Measurements from ENCODE around the gene WSCD1.

The WSCD1 gene

DNA sequence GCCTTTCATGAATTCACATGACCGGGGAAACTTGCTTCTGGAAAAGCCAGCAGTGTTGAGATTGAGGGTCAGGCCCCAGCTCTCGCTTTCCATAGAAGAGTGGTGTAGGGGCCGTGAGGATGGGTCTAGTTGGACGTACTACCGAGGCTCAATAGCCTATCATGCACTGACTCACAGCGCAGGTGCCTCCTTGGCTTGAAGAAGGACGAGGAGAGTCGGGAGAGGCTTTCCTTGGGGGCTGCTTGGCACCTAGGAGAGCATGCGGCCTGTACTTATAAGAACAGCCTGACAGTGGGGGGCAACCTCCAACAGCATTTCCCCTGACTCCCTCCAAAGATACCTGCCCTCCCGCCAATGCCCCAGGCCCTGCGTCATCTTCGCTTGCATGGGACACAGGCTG lies 37.6 kb downstream of the WSCD1 start:
- no peak for DNase-seq (ENCODE audit: low read depth, low spot score)

DNA sequence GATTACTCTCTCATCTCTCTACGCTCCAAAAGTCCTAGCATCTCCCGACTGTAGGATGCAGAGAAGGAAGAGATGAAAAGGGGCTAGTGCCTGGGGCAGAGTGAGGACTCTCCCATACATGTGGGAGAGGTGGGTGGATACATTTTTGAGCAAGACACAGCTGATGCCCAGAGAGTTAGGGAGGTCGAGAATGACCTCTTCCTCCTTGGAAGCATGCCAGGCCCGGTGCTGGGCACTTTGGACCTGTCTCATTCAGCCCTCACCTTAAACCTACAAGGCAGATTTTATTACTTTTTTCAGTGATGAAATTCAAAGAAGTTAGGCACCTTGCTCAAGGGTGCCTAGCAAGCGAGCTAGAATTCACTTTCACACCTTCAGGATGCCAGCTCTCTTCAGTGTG lies 38.2 kb downstream of the WSCD1 start:
- no peak for DNase-seq (ENCODE audit: low read depth, low spot score)

DNA sequence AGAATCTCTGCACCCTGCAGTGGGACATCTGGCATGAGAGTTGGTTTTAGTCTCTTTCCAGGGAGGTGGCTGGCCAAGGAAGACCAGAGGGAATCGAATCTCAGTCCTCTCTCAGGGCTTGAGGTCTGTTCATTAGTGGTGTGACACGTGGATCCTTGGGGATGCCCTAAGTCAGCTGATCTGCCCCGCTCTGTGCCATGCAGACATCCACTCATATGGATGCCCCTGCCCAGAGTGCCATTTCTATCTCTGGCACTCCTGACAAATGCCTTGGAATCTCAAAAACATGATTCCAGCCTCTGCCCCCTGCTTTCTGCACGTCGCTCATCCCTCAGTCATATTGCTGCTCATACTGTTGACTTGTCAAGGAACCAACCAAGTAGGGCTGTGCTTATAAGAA lies 38.8 kb downstream of the WSCD1 start:
- DNase-seq (ENCODE audit: low read depth, low spot score), result no peak

DNA sequence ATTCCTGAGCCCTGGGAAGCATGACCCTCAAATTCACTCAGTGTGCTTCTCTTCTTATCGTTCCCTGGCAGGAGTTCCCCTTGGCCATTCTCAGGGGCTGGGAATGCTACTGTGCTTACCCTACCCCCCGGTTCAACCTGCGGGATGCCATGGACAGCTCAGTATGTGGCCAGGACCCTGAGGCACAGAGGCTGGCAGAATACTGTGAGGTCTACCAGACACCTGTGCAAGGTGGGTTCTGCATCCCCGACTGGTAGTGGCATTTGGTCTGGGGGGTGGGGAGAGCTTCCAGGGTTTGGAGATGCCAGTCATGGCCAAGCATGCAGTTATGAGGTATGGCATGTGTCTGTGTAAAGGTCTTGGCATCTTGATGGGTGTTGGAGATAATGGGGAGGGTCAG lies 39.4 kb downstream of the WSCD1 start:
- DNase-seq (ENCODE audit: low read depth, low spot score), result no peak

DNA sequence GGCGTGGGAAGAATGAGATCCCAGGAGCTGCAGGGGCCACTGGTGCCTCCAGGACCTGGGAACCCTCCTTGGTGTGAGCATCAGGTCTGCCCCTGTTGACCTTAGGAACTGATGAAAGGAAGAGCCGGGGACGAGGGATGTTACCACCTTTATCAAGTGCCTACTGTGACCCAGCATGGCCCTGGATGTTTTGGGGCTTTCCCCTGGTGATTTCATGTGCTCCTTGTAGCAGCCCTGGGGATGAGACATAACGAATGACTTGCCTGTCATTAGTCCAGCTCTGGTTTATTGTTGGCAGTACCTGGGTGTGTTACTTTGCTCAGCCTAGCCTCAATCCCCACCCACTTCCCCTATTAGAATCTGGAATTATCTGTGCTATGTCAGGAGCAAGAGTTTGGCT lies 39.9 kb downstream of the WSCD1 start:
- no peak for DNase-seq (ENCODE audit: low read depth, low spot score)

DNA sequence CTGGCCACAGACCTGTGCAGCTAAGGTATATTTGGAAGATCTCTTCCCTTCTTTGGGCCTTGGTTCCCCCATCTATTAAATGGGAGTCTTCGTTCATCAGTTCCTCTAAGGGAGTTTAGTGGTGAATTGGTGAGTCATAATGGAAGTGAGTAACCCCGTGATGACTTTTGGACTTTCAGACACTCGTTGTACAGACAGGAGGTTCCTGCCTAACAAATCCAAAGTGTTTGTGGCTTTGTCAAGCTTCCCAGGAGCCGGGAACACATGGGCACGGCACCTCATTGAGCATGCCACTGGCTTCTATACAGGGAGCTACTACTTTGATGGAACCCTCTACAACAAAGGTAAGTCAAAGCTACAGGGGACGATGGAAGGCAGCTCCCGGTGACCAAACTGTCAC lies 40.4 kb downstream of the WSCD1 start:
- no peak for DNase-seq (ENCODE audit: low read depth, low spot score)

DNA sequence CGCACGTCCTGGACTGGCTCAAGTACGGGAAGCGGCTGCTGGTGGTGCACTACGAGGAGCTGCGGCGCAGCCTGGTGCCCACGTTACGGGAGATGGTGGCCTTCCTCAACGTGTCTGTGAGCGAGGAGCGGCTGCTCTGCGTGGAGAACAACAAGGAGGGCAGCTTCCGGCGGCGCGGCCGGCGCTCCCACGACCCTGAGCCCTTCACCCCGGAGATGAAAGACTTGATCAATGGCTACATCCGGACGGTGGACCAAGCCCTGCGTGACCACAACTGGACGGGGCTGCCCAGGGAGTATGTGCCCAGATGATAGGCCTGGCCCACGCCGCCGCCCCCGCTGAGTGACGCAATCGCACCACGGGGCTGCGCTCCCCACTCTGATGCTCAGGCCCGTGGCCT lies 50.2 kb downstream of the WSCD1 start:
- no peak for DNase-seq (ENCODE audit: low read depth, low spot score)

DNA sequence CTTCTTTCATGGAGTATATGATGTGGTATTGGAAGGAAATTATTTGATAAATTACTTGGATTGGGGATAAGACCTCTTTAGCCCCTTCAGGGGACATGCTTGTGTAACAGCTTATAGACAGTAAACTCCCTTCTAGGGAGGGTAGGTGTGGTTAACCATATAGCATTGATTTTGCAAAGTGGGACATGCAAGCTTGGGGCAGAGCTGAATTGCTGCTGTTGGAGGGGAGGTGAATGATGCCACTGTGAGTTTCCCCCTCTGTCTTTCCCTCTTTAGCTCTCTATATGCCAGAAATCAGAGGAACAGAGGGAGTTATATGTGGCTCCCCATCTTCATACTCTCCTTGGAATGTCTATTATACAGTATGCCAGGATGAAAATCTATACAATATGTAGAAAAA lies 54.7 kb downstream of the WSCD1 start:
- no peak for DNase-seq (ENCODE audit: low read depth, low spot score)

DNA sequence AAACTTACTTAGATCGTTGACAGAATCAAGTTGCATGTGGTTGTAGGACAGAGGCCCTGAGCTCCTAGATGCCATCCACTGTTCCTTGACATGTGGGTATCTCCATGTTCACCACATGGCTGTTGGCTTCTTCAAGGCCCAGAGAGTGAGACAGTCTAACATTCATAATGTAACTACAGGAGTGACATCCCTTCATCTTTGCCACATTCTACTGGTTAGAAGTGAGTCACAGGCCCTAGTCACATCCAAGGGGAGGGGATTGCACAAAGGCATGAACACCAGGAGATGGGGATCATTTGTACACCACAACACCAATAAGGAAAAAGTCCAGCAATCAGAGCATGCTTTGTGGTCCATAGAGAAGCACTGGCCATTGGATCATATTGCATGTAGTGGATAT lies 56.6 kb downstream of the WSCD1 start:
- no peak for DNase-seq (ENCODE audit: low read depth, low spot score)

DNA sequence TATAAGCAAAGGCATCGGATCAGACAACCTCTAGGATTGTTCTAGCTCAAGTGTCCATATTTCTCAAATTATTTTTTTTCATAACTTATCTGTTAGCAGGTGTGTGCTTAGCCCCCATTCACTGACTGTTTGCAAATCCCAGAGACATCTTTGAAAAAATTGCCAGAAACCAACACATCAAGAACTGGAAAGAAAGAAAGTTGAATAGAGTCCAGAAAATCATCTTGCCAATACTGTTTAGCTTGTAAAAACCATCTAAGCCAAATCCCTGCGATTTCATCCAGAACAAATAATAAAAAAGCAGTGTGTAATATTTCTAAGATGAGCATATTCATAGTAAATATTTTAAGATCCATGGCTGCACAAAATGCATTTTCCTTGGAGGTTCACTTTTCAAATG lies 64.5 kb downstream of the WSCD1 start:
- DNase-seq (ENCODE audit: low read depth, low spot score), result no peak

DNA sequence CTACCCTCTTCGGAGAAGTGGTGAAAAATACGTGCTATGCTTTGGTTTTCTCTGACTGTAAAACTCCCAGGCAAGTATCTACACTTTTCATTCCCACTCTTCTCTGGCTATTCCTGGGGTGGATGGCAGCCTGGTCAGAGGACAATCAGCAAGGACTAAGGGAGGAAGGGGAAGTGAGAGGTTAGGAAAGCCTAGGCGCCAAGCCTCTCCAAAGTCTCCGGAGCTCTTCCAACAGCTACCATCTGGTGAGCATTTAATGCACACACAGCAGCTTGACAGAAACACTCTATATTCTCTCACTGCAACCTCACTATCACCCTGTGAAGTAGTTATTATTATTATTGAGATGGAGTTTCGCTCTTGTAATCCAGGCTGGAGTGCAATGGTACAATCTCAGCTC lies 65.1 kb downstream of the WSCD1 start:
- no peak for DNase-seq (ENCODE audit: low read depth, low spot score)

DNA sequence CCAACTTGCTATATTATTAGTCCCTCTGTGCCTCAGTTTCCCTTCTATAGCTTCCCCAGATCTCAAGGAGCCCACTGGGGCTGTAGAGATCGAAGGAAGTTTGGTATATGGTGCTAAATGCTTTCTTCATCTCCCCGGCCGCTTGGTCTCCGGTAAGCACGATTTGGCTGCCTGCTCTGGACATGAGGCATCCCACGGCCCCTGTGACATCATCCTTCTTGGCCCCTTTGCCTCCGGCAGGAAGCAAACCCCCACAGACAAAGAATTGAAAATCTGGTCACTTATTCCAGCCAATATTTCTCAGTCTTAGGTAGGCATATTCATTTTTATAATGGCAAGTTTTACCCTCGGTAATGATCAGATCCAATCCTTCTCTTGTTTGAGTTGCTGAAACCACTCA lies 65.8 kb downstream of the WSCD1 start:
- no peak for DNase-seq (ENCODE audit: low read depth, low spot score)

DNA sequence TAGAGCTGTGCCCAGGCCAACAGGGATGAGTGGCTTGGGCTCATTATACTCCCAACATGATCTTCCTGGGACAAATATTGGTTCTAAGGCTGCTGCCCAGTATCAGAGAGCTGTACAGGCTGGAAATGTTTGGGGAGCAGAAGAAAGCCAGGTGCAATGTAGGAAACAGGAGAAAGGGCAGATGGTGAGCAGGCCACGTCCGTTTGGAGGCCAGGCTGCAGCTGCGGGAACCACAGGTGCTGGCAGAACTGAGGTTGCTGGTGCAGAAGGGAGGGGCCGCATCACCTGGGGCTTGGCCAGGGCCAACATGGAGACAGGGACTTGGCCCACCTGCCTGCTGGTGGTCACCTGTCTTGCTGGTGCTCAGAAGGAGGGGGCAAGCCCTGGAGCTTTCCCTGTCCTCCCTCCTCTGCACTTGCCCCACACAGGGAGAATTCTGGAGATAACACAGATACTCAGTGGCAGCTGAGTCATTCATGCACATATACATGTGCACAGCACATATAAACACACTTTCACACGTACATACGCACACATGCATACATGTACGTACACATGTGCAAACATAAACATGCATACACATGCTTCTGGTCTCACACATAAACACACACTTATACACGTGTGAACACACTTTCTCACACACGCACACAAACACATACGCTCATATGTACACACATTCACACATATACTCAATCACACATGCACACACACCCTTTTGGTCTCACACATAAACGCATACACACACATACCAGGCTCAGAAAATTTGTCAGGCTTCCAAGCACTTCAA lies 67.7 kb downstream of the WSCD1 start:
- DNase-seq (ENCODE audit: low read depth, low spot score), result no peak

DNA sequence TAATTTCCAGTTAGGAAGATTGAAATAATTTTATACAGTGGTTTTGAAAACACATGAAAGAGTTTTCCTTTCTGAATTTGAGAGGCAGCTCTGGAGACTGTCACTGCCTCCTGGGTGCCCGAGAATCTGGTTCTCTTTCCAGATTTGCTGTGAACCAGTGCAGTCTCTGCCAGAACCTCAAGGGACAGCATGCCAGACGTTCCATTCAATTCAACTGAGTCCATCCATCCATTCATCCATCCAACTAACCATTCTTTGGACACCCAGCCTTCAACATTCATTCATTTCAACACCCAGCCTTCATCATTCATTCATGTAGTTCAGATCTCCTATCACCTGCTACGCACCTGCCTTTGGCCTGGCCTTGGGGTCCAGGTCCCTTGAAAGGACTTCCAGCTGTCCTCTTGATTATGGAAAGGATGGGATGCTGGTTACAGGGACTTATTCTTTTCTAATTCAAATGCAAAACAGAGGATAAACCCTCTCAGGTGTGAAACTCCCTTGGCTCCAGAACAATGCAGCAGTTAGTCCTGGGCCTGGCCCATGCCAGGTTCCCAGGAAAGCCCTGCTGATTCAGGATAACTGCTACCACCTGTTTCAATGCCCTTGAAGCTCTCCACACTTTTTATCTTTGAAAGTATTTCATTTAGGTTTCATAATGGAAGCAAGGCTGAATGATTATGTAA lies 68.7 kb downstream of the WSCD1 start:
- no peak for DNase-seq (ENCODE audit: low read depth, low spot score)

DNA sequence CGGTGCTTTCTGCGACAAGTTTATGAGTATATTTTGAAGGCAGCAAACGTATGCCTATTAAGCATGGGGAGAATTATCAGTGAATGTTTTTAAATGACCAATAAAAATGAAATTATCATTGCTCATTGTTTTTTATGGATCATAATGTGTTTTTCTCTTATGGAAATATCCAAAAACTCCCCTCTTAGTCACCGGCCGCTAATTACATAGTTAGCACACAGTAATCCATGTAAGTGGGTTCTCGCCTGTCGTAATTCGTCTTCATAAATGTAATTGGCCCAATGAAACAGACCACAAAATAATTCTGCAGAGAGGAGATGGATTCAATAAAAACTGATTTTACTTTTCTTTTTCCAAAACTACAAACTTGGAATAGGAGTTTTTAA lies 69.3 kb downstream of the WSCD1 start:
- no peak for DNase-seq (ENCODE audit: low read depth, low spot score)

DNA sequence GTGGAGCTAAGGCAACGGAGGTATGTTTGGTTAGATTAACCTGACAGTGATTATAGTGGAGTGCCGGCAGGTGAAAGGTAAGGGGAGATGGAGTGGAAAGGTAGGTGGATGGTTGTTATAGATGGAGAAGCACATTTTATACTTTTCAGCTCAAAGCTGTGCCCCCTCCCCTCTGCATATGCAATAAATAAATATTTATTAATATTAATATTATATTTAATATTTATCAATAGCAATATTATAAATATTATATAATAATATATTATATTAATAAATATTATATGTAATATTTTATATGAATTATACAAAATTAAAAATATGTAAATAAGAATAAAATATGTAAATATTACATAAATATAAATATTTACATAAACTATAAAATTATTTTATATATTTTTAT lies 70.0 kb downstream of the WSCD1 start:
- no peak for DNase-seq (ENCODE audit: low read depth, low spot score)

DNA sequence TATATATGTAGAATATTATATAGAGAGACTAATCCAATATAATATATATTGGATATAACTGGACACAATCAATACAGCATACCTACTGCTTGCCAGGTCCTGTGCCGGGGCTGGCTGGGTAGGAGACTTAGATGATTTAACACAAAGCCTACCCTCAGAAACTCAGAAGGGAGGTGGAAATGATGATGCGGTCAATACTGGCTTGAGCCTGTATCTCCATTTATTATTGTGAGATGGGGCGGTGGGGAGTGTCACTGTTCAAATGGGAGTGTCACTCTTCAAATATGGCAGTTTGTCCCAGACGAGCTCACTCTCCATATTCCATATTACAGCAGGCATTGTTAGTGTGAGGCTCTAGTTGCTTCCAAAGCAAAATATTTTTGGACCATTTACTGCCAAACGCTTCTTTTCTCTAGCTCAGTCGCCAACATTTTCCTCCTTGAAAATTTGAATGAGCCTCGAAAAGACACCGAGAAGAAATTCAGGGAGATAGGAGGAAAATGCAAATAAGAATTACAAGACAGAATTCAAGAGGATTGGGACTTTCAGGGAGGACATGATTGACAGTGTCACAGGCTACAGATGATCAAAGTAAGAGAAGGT lies 70.7 kb downstream of the WSCD1 start:
- no peak for DNase-seq (ENCODE audit: low read depth, low spot score)

DNA sequence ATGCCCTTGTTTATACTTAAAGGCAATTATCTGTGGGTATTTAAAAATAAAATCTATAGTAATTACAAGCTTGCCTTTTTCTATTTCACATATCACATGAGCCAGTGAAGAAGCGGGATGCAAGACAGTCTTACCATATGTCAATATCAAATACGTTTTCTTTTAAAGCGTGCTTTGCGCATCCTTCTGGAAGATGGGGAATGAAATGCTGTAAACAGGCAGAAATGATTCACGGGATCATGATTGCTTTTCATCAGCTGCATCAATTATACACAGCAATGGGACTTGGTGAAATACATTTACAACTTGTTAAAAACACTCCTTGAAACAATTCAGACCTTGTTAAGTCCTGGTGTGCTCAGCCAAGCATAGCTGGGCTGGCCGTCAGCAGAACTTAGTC lies 72.5 kb downstream of the WSCD1 start:
- DNase-seq (ENCODE audit: low read depth, low spot score), result no peak

DNA sequence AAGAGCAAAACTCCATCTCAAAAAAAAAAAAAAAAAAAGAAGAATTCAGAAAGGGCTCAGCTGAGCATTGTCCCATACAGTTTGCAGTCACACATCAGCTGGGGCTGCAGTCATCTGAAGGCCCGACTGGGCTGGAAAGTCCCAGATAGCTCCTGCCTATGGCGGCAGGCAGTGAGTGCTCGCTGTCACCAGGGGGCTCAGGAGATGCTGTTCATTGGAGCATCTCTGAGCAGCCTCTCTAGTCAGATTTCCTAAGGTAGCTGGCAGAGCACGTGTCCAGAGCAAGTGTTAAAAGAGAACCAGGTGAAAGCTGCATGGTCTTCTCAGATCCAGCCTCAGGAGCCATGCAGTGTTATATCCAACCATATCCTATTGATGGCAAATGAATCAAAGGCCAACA lies 75.8 kb downstream of the WSCD1 start:
- DNase-seq (ENCODE audit: low read depth, low spot score), result no peak

DNA sequence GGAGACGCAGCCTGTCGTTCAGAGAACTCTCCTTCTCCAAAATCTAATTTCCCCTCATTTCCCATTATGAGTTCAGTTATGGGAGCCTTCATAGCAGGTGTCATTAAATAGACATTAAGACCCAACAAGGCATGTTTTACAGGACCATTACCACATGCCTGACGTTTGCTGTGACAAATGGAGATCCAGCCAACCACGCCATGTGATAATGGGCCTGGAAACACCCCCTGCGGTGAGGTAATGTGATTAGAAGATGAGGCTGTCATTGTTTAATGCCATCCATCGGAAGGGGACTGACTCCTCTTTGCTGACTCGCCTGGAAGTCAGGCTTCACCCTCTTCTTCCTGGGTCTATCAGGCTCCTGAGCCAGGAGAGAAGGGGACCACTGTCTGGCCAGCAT lies 76.9 kb downstream of the WSCD1 start:
- DNase-seq (ENCODE audit: low read depth, low spot score), result no peak

DNA sequence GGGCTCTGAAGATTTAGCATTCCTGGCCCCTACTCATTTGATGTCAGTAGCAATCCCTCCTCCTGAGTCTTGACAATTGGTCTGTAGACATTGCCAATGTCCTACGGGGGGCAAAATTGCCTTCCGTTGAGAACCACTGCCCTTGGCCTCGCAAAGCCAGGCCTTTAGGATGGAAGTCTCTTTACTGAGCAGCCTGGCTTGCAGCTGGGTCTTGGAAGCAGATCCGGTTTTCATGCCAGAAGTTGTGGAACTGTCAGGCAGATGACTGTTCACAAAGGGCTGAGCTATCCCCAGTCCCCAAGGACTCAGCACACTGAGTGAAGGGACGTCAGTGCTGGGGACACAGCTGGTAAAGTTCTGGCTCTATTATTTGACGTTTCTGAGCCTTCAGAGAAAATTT lies 83.2 kb downstream of the WSCD1 start:
- no peak for DNase-seq (ENCODE audit: low read depth, low spot score)

DNA sequence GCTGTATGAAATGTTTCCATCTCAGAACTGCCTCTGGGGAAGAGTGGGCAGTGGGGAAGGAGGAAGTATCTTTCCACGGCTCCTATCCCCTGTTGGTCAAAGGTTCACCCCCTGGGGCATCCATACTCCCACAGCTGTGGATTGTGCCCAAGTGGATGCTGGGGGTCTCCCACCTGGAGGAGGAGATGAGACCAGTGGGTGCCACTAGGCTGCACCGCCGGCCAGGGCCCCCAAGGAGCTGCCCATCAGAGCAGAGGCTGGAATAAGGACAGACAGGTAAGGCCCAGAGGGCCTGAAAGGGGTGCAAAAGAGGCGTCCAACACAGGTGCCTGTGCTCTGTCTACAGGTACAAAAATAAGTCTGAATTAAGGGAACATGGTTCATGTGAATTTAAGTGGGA lies 87.5 kb downstream of the WSCD1 start:
- no peak for DNase-seq (ENCODE audit: low read depth, low spot score)

DNA sequence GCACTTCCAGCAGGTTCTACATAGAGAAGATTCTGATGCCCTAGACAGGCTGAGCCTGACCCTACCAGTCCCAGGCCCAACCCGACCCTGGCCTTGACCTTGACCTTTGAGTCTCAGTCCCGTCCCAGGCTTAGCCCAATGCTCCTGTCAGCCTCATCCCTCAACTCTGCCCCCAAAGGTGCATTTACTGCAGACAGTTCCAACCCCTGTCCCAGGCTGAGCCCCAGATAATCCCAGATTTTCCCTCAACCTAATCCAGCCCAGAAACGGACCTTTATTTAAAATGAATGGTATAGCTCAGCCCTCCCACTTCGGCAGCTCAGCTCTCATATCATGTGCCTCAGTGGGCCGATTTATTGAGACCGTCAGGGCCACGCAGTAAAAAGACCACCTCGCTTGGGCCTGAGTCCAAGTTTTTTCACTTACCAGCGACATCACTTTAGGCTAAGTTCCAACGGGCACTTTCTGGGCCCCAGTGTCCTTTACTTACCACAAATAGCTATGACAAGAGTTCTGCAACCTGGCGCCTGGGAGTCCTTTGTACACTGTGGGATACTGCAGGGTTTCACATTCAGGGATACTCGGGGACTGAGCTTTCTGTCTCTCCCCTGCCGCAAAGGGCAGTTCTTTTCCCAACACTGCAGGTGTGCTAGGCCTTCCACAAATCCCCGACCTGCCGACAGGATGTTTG lies 89.5 kb downstream of the WSCD1 start:
- DNase-seq (ENCODE audit: low read depth, low spot score), result no peak

Measured in smooth muscle cell of the brain vasculature (primary cell).